ENCODE results near the gene TCAP.

DNA sequence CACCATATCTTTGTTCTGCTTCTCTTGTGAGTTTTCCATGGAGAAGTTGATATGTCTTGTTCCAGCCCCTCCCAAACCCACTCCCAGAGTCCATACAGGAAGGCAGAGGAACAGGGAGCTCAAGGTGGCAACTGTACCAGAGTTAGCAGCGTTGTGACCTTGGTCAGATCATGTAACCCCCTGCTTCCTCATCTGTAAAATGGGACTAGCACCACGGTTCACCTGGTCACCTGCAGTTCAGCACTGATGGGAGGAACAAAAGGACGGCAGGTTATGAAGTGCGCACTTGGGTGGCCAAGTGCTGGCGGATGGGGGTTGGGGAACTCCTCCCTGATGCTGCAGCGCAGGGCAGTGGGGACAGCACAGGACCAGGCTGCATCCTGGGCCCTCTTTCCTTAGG is 49.7 kb upstream of the TCAP start:
- no peak for TF ChIP-seq CTCF (IDR thresholded peaks at IDR 0.05; ENCODE audit: low read length)
- TF ChIP-seq EZH2 (IDR thresholded peaks at IDR 0.05; ENCODE audit: borderline replicate concordance, low read length), result no peak

All from OCI-LY1 (cell line).